IMR-90 (cell line): ENCODE results near the gene CTBP2.

Experiments used
- BHLHE40 ChIP-seq: fragments of 150-350 bp; IDR thresholded peaks from 2 replicates; pipeline ENCODE4 v1.6.1; 2016; ENCODE audit warnings: mild to moderate bottlenecking, low read depth, low read length
- CHD1 ChIP-seq: IDR thresholded peaks from 2 replicates; pipeline ENCODE4 v1.6.1; 2012; ENCODE audit warnings: low read depth, low read length, improper control_type of control experiment
- MAFK ChIP-seq: IDR thresholded peaks from 2 replicates; pipeline ENCODE4 v1.6.1; 2012; ENCODE audit warnings: low read depth, low read length, improper control_type of control experiment
- MXI1 ChIP-seq: IDR thresholded peaks from 2 replicates; pipeline ENCODE4 v1.6.1; 2012; ENCODE audit warnings: low read depth, mild to moderate bottlenecking, low read length, moderate library complexity, borderline replicate concordance
- POLR2A ChIP-seq: IDR thresholded peaks from 2 replicates; pipeline ENCODE4 v1.6.1; 2012; ENCODE audit warnings: mild to moderate bottlenecking, low read depth, low read length
- RAD21 ChIP-seq: IDR thresholded peaks from 2 replicates; pipeline ENCODE4 v1.6.1; 2012; ENCODE audit warnings: low read length, improper control_type of control experiment
- RCOR1 ChIP-seq: IDR thresholded peaks from 2 replicates; pipeline ENCODE4 v1.6.1; 2012; ENCODE audit warnings: mild to moderate bottlenecking, low read length, improper control_type of control experiment; ENCODE audit not compliant: insufficient replicate concordance
- RFX5 ChIP-seq: IDR thresholded peaks from 2 replicates; pipeline ENCODE4 v1.8.0; 2012; ENCODE audit warnings: low read depth, mild to moderate bottlenecking, low read length, moderate library complexity
- SMC3 ChIP-seq: fragments of 150-350 bp; IDR thresholded peaks from 2 replicates; pipeline ENCODE4 v1.6.1; 2016; ENCODE audit warnings: low read depth, mild to moderate bottlenecking, antibody characterized with exemption, low read length, moderate library complexity
- TF ChIP-seq, protein P1 (sequence below): conservative IDR thresholded peaks from 2 replicates; pipeline ENCODE4 v1.5.1; 2012; ENCODE audit warnings: mild to moderate bottlenecking, low read depth, low read length, improper control_type of control experiment

DNA sequence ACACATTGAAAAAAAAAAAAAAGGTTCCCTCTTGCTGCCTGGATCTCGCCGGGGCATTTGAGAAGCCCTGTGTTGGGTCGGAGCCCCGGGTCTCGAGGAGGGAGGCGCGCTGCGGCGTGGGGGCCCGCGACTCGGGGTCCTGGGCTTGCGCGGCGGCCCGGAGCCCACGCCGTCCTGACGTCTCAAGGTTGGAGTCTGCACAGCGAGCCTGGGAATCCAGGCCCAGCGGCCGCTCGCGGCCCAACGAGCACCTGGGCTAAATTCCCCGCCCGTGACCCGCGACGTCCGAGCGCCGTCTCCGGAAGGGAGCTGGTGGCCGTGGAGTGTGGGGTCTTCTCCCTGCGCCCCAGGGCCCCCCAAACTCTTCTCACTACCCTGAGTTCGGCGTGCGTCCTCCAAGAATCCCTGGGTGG is 1.4 kb upstream of the CTBP2 start:
- TF ChIP-seq, protein P1, sequence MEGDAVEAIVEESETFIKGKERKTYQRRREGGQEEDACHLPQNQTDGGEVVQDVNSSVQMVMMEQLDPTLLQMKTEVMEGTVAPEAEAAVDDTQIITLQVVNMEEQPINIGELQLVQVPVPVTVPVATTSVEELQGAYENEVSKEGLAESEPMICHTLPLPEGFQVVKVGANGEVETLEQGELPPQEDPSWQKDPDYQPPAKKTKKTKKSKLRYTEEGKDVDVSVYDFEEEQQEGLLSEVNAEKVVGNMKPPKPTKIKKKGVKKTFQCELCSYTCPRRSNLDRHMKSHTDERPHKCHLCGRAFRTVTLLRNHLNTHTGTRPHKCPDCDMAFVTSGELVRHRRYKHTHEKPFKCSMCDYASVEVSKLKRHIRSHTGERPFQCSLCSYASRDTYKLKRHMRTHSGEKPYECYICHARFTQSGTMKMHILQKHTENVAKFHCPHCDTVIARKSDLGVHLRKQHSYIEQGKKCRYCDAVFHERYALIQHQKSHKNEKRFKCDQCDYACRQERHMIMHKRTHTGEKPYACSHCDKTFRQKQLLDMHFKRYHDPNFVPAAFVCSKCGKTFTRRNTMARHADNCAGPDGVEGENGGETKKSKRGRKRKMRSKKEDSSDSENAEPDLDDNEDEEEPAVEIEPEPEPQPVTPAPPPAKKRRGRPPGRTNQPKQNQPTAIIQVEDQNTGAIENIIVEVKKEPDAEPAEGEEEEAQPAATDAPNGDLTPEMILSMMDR: no peak
- TF ChIP-seq RFX5: no peak
- no peak for TF ChIP-seq POLR2A
- no peak for TF ChIP-seq MAFK
- no peak for TF ChIP-seq RAD21
- no peak for TF ChIP-seq BHLHE40
- TF ChIP-seq SMC3: no peak
- TF ChIP-seq CHD1: no peak
- no peak for TF ChIP-seq MXI1
- no peak for TF ChIP-seq RCOR1
